Activated effector memory CD4-positive, alpha-beta T cell treated with anti-CD3 and anti-CD28 coated beads, Interleukin-2, amount 50 U/mL, for 16 hours (primary cell): Measurements from ENCODE around the gene INHA.

Experiments
- DNase-seq: peaks from one replicate; pipeline ENCODE4 v3.0.0-alpha.2; 2020

INHA gene

DNA sequence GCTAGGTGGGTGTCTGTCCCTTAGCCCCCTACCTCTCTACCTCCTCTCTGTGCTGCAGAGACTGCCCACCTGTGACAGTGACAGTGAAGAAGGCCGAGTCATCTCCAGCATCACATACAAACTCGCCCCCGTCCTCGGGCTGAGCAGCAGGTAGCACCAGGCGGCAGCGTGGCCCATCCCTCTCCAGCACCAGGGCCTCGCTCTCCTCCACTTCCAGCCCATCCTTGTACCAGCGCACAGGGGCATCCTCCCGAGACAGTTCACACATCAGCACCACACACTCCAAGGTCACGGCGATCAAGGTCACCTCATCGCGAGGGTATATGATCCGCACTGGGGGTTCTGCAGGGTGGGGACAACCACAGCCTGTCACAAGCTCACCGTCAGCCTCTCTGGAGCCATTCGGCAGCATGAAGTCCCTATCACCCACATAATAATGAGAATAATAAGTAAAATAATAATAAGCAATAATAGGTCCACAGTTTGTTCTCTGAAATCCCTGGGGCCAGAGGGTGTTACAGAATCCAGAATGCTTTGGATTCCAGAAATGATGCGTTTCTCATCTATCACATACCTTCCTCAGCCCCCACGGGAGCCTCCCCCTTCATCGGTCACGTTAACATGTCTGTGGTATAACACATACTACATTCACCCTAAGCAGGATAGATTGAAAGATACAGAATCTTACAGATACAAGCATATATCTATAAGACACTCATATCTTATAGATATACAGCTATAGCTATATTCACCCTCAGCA is 12.8 kb upstream of the INHA start:
- DNase-seq, result peak; percentile 54

DNA sequence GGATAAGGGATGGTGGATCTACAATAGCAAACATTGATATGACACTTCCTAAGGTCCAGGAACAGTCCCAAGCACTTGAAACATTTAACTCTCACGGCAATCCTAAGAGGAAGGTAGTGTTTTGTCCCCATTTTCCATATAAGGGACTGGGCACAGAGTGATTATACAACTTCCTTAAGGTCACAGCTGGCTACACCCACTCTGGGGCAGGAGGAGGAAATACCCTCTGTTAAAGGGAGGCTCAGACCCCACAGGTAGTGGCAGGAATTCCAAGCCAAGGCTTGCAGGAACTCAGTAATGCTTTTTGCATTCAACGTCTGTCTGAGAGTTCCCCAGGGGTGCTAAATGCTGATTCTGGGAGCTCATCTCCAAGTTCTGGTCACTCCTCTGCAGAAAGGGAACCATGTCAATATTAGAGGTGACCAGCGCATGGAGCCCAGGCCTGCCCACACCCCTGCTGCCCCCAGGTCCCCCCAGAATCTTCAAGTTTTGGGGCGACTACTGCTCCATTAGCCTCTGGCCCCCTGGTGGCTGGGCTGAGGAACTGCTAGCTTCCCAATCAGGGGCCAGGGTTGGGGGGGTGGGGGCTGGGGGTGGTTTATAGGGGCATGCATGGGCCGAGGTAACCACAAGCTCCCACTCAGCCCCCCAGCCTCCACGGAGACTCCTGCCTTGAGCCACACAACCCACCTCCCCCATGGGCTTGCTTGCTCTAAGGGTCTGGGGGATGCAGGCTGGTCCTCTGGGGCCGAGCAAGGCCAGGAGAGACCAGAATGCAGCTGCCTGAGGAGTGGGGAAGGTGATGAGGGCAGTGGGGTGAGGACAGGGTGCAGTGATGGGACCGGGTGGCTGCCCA is 11.8 kb upstream of the INHA start:
- DNase-seq, result peak; percentile 71

DNA sequence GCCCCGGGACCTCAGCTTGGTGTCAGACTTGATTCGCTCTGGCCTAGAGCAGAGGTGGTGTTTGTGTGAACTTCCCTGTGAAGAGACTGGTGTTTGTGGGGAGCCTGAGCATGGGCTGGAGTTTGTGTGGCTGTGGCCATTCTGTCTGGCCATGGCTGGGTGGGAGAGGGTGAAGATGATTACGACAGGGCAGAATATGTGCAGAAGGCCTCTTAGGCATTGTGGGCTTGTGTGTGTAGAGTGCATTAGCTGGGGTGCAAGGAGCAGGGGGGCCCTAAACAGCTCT is 11.3 kb upstream of the INHA start:
- DNase-seq, result peak; percentile 44

DNA sequence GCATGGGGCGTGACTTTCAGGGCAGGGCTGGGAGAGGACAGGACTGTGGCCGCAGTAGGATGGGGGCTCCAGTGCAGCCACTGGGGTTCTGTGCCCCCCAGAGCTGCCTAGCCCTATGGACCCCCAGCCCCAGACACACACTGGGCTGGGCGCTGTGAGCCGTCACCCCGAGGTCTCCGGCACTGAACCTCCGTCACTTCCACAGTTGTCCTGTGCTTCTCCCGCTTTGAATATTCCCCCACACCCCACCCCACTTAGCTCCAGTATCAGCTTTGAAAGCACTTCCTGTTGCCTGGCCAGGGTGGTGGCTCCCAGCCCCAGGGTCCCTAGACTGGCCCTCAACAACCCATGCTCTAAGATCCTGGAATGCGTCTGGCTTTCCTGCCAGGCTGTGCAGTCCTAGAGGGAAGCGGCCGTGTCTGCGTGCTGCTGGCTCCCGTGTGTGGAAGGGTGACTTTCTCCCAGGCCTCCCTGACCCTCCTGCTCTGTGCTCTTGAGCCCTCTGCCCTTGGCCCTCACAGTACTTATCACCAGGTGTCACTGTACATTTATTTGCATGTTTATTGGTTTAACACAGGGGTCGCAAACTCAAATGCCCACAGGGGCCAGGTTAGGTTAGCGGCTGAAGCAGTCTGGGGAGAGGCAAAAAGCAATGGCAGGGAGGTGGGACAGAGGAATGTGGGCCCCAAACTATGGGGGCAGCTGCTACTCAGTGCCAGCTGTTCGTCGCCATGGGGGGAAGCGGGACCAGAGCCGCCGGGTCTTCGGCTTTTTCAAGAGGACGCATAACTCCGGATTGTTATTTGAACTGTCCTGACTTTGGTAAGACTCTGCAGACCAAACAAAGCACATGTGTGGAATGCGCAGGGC is 10.7 kb upstream of the INHA start:
- peak; percentile 50 for DNase-seq

DNA sequence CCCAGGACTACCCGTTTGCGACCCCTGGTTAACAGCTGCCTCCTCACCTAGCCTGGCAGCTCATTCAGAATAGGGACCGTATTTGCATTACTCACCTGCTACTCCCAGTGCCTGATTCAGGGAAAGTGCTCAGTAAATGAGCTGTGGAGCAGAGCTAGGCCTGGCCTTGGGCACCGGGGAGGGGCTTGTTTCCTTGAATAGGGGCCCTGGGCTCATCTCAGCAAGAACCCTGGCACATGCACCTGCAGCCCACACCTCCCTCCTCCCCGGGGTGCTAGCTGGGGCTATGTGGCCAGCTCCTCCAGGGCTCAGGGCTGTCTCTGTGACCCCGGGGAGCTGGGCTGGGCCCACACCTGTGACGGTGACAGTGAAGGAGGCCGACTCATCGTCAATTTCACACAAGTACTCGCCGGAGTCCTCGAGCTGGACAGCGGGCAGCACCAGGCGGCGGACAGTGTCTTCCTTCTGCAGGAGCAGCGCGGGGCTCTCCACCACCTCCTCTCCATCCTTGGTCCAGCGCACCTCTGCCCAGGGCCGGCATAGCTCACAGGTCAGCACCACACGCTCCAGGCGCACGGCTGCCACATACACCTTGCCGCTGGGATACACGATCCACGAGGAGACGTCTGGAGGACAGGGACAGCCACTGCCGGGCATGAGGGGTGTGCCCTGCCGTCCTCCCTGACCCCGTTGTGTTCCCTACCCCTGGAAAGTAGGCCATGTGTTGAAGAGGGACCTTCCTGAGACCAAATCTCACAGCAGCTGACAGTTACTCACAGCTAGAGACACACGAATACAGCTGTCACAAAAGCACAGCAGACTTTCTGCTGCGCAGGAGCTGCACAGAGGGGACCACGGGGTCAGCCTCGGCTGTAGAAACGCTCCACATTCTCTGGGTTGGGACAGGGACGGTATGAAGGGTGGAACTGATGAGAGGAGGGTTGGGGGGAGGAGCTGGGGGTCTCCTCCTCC is 9.8 kb upstream of the INHA start:
- DNase-seq, result no peak

DNA sequence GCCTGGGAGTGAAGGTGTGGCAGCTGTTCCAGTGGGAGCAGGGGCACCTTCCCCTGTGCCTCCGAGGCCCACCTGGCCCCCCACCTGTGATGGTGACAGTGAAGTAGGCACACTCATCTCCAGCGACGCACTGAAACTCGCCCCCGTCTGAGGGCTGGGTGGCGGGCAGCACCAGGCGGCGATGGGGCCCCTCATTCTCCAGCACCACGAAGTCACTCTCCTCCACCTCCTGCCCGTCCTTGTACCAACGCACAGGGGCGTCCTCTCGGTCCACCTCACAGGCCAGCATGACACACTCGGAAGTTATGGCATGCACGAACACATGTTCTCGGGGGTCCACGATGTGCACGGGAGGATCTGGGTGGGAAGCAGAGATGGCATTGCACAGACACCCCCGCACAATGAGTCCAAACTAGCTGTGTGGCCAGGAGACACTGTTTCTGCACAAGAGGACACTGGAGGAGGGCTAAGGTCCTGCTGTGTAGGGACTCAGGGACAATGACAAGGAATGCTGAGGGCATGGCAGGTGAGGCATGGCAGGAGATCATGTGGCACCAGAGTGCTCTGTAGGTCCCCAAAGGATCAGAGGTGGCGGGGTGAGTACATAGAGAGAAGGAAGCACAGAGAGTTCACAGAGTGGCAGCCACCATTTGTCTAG is 8.7 kb upstream of the INHA start:
- no peak for DNase-seq

DNA sequence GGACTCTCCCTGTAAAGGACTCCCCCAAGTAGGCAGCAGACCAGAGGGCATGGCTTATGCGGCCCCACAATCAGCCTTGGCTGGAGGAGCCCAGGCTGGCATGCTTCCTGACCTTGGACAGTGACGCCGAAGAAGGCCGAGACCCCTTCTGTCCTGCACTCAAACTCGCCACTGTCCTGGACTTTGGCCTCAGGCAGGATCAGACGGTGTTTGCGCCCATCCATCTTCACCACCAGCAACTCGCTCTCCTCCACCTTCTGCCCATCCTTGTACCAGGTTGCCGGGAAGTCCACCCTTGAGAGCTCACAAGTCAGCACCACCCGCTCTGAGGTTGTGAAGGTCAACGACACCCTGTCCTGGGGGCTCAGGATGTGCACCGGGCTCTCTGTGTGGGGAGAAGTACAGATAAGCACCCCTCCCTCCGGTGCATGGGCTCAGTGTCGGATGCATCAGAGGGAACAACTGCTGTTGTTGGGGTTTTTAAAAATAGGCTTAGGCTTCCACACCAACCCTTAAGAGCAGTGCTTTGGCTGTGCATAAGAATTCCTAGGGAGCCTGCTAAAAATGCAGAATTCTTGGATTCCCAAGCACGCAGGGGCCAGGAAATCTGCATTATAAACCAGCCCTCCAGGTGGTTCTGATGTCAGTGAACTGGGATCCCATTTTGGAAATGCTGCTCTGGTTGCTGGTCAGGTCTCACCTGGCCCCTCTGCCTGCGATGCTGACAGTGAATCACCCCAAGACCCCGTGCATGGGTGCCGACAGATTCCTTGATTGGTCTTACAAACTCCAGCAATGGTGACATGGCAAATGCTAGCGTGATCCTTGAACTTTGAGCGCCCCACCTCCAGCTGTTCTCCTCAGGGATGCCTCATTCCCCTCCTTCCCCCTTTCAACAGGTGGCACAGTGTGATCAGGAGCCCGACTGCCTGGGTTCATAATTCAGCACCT is 6.7 kb upstream of the INHA start:
- DNase-seq, result no peak

DNA sequence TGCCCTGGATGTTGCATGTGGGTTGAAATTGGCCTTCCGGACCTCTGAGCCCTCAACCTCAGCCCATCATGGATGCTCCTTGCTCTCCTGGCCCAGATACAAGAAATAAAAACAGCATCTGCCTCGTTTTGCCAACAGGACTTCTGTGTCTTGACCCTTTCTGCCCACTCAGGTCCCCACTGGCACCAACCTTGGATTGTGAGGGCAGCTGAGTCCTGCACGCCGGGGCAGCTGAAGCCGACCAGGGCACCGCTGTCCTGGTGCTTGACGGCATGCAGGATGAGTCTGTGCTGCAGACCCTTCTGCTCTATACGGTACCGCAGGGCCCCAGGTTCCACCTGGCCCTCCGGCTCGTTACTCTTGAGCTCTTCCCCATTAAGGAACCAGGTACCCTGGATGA is 5.5 kb upstream of the INHA start:
- no peak for DNase-seq

DNA sequence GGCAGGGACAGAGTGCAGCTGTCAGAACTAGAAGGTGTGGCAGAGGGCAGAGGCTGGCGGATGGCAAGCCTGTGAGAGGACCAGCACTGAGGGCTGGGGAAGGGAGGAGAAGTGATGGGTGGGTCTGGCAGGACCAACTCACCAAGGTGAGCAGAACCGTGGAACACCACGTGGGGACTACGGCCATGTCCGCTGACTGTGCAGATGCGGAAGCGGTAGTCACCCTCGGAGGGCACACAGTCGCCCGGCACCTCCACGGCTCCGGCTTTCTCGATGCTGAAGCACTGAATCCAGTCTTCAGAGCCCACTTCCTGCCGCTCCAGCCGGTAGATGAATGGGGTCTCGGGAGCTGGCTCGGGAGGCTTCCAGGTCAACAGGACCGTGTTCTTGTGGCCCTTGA is 5.0 kb upstream of the INHA start:
- DNase-seq, result no peak

DNA sequence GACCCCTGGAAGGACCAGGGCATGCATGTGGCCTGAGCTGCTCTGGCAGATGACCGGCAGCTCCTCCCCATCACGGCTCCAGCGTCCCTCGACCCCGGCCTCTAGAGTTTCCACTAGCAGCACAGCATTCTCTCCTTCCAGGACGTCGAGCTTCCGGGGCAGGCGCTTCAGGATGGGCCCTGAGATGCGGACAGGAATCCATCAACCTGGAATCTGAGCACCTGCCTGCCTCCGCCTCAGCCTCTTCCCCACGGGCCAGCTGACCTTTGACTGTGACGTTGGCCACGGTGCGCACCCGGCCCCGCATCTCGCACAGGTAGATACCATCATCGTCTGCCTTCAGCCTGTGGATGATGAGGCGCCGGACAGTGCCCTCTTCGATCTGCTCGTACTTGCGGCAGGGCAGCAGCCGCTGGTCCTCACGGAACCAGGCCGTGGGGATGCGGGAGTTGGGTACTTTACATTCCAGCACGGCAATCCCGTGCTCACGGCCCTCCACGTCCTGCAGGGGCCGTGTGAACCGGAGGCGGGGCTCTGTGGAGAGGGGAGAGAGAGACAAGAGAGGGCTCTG is 4.2 kb upstream of the INHA start:
- no peak for DNase-seq

DNA sequence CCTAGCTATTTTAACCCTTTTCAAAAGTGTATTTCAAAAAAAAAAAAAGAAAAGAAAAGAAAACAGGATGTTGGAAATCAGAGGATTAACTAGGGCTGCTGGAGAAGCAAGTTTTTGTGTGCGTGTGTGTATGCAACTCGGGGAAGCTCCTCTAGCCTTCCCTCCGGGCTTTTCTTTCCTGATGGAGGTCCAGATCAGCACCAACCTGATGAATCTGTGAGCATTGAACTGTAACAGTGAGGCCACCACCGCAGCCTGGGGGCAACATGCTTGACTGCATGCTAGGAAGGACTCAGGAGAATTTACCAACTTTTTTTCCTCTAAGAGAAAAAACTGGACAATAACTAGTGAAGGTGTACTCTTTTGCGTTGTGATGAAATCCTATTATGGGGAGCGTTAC is 3.1 kb upstream of the INHA start:
- DNase-seq, result no peak

DNA sequence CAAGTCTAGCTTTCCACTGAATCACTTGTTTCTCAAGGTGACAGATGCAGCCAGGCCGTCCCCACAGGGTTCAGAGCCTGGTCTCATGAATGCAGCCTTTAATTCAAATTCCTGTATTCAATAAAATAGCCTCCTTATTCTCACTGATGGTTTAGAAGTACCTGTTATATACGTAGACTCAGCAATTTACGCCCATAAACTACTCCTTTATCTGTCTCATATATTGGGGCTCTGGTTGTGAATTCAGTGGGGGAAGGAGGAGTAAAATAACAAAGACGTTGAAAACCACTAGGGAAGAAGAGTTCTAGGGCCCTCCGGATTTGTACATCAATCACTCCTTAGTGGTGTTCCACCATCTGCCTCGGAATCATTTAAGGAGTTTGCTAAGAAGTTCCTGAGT is 2.5 kb upstream of the INHA start:
- DNase-seq, result no peak

DNA sequence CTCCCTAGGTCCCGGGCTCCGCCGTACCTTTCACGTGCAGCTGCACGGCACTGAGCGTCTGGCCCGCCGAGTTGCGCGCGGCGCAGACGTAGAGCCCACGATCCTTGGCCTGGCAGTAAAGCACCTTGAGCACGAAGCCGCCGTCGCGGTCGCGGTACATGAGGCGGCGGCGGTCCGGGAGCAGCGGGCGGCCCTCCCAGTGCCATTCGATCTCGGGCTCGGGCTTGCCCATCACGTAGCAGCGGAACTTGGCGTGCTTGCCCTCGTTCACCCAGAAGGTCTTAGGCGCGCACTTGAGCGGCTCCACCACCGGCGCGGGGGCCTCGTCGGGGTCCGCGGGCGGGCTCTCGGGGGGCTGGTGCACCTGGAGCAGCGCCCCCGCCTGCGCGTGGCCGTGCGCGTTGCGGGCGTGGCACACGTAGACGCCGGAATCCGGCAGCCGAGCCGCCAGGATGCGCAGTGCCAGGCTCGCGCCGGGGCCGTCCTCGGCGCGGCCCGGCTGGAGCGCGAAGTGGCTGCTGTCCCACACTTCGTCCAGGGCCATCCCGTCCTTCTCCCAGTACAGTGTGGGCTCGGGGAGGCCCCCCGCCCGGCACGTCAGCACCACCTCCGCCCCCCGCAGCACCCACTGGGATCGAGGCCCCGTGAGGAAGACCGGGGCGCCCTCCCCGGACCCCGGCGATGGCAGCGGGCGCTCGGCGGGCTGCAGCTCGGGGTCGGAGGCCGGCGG is 1.8 kb upstream of the INHA start:
- DNase-seq, result no peak

DNA sequence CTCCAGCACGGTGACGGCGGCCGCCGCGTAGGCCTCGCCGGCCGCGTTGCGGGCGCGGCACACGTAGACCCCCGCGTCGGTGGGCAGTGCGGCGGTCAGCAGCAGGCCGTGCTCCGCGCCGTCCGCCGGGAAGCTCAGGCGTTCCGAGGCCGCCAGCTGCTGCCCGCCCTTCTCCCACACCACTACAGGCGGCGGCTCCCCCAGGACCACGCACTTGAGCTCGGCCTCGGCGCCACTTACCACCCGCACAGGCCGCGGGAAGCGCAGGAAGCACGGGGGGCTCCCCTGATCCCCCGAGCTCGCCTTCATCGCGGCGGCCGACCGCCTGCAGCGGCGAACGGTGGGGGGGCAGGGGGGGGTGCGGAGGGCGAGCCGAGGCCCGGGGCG is 1.2 kb upstream of the INHA start:
- no peak for DNase-seq

DNA sequence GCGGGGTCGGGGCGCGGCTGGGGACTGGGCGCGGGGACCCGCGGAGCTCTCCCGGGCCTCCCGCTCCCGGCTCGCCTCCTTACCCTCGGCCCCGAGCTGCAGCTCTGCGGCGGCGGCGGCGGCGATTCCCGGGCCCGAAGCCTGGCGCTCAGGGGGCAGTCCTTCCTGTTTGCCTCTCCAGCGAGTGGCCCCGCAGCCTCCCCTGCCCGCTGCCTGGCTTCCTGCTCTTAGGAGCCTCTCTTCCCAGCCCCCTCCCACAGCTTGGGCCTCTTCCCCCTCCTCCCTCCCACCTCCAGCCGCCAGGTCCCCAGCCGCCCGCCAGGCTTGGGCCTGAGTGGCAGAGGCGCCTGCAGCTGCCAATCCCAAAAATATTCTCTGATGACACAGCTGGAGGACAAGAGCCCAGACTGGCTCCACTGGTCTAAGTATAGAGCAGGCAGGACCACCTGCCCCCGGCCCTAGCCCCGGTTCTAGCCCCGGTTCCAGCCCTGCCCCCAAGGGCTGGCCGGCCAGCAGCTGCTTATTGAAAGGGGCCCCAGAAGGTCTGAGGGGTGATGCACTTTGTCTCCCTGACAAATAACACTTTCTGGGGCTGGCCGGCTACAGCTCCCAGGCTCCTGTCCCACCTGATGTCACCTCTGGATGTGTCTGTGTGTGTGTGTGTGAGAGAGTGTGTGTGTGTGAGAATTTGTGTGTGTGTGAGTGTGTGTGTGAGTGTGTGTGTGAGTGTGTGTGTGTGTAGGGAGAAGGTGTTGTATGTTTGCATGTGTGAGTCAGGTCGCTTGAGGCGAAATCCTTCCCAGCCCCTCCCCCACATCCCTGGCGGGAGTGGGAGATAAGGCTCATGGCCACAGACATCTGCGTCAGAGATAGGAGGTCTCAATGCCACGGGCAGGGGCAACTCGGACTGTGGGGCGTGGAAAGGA is 536 bp upstream of the INHA start, which contains the start of gene OBSL1:
TSS of gene OBSL1 (minus strand) at position 229 of the 926 bp plus-strand sequence. CDS start 307 bp downstream, outside the sequence.
- no peak for DNase-seq

DNA sequence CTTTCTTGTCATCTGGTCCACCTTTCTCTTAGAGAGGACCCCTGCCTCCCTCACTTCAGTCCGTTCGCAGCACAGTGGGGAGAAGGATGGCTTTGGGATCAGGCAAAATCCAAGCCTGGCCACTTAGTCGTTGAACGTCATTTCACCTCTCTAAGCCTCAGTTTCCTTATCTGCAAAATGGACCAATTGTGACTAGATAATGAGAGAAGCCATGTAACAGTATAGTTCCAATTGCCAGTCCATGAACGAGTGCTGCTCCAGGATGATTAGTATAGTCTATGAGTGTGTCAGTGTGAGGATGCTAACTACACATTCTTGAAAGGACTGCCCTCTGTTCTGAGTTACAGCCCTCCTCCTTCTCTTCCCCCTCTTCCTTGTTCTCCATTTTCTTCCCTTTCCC is 1.1 kb downstream of the INHA start:
- DNase-seq, result no peak

DNA sequence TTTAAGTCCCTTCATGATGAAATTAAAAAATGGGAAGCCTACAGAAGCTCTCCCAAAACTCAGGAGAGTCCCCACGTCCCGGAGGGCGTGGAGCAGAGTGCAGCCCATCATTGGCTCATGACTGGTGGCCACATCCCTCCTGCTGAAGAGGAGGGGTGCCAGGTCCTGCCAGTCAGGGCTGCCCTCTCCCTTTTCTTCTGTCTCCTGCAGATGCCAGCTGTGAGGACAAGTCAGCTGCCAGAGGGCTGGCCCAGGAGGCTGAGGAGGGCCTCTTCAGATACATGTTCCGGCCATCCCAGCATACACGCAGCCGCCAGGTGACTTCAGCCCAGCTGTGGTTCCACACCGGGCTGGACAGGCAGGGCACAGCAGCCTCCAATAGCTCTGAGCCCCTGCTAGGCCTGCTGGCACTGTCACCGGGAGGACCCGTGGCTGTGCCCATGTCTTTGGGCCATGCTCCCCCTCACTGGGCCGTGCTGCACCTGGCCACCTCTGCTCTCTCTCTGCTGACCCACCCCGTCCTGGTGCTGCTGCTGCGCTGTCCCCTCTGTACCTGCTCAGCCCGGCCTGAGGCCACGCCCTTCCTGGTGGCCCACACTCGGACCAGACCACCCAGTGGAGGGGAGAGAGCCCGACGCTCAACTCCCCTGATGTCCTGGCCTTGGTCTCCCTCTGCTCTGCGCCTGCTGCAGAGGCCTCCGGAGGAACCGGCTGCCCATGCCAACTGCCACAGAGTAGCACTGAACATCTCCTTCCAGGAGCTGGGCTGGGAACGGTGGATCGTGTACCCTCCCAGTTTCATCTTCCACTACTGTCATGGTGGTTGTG is 2.6 kb downstream of the INHA start:
- DNase-seq, result no peak
